Osteoblast (primary cell): ENCODE results near the gene THRA. TPM values are rescaled to one million over a fixed set of nuclear protein-coding genes. Genes with fewer than 3 reads are reported as not detected.

Experiments used
- DNase-seq: peaks from one replicate; pipeline ENCODE4 v3.0.0; 2011; ENCODE audit warnings: low spot score, mixed read lengths; ENCODE audit not compliant: insufficient read length; ENCODE audit errors: missing footprints
- H2AFZ ChIP-seq: 2 replicates; pipeline ENCODE4 v1.6.0; 2011; ENCODE audit warnings: mild to moderate bottlenecking, low read length
- H3K27ac ChIP-seq: 2 replicates; pipeline ENCODE4 v1.5.1; 2011; ENCODE audit warnings: mild to moderate bottlenecking, low read depth, low read length, moderate library complexity
- H3K27me3 ChIP-seq: 2 replicates; pipeline ENCODE4 v1.6.0; 2012; ENCODE audit warnings: mild to moderate bottlenecking, control low read depth, inconsistent platforms, low read length, moderate library complexity; ENCODE audit not compliant: insufficient read depth
- H3K36me3 ChIP-seq: 2 replicates; pipeline ENCODE4 v1.5.1; 2011; ENCODE audit warnings: mild to moderate bottlenecking, low read length, control low read depth, moderate library complexity; ENCODE audit not compliant: insufficient read depth
- H3K4me1 ChIP-seq: 2 replicates; pipeline ENCODE4 v1.5.1; 2011; ENCODE audit warnings: mild to moderate bottlenecking, low read length, control low read depth, moderate library complexity; ENCODE audit not compliant: insufficient read depth
- H3K4me2 ChIP-seq: 2 replicates; pipeline ENCODE4 v1.6.0; 2011; ENCODE audit warnings: mild to moderate bottlenecking, low read length; ENCODE audit not compliant: insufficient read depth
- H3K4me3 ChIP-seq: fragments of 200-600 bp; sonication (generic); 3 replicates; pipeline ENCODE4 v1.5.1; 2012; ENCODE audit warnings: mild to moderate bottlenecking, low read length, inconsistent platforms; ENCODE audit not compliant: insufficient read depth
- H3K79me2 ChIP-seq: 2 replicates; pipeline ENCODE4 v1.6.0; 2012; ENCODE audit warnings: mild to moderate bottlenecking, low read length, control low read depth, inconsistent platforms; ENCODE audit not compliant: insufficient read depth
- H3K9me3 ChIP-seq: 2 replicates; pipeline ENCODE4 v1.5.1; 2011; ENCODE audit warnings: low read depth, low read length, control low read depth
- H4K20me1 ChIP-seq: 2 replicates; pipeline ENCODE4 v1.6.0; 2012; ENCODE audit warnings: mild to moderate bottlenecking, low read length, control low read depth; ENCODE audit not compliant: insufficient read depth
- CTCF ChIP-seq: IDR thresholded peaks from 2 replicates; pipeline ENCODE4 v1.5.1; 2011; ENCODE audit warnings: mild to moderate bottlenecking, low read depth, low read length, moderate library complexity; ENCODE audit errors: extremely low read depth
- total RNA-seq: library from RNA; depleted of rRNA; stranded (reverse); fragments of >200 nt; gene quantifications from 2 replicates; pipeline ENCODE4 v1.2.3, GENCODE V29; 2012

THRA gene
- total RNA-seq, 1 donor = 33.3 TPM

GRCh38 chr17:40123811-40124114 is 61.0 kb downstream of the THRA start:
- Histone ChIP-seq H3K36me3 (peaks cover 29% of the 10 kb centered on the region), H3K4me3 (peak overlapping the region; percentile 100), H3K4me1 (peaks cover 23% of the 10 kb centered on the region), H3K9me3 (no peaks in the 10 kb centered on the region), H3K27me3 (no peaks in the 10 kb centered on the region), H3K27ac (peak overlapping the region; percentile 76), H3K4me2 (peak overlapping the region; percentile 99), H2AFZ (no peak overlapping the region), H3K79me2 (peaks cover 74% of the 10 kb centered on the region), H4K20me1 (peaks cover 39% of the 10 kb centered on the region)
- DNase-seq = peak; percentile 8
- TF ChIP-seq CTCF = no peak

GRCh38 chr17:40124279-40125141 is 61.7 kb downstream of the THRA start:
- Histone ChIP-seq H3K9me3 (no peaks in the 10 kb centered on the region), H3K4me2 (peak overlapping the region; percentile 99), H3K27me3 (no peaks in the 10 kb centered on the region), H3K4me3 (peak overlapping the region; percentile 100), H2AFZ (no peak overlapping the region), H4K20me1 (peaks cover 39% of the 10 kb centered on the region), H3K27ac (peak overlapping the region; percentile 10), H3K36me3 (peaks cover 37% of the 10 kb centered on the region), H3K4me1 (peaks cover 23% of the 10 kb centered on the region), H3K79me2 (peaks cover 78% of the 10 kb centered on the region)
- DNase-seq = peak; percentile 73
- TF ChIP-seq CTCF = no peak

- Histone ChIP-seq H3K27ac (no peak overlapping the region), H3K4me1 (peaks cover 2% of the 10 kb centered on the region), H3K4me2 (no peak overlapping the region), H3K9me3 (no peaks in the 10 kb centered on the region), H4K20me1 (peaks cover 31% of the 10 kb centered on the region), H3K4me3 (no peak overlapping the region), H2AFZ (no peak overlapping the region), H3K27me3 (no peaks in the 10 kb centered on the region), H3K79me2 (peaks cover 84% of the 10 kb centered on the region), H3K36me3 (peaks cover 85% of the 10 kb centered on the region)
- no peak for TF ChIP-seq CTCF
- DNase-seq = no peak
These were observed 66.7 kb downstream of the THRA start for GRCh38 chr17:40129498-40129897.

GRCh38 chr17:40130352-40131042 is 67.7 kb downstream of the THRA start:
- Histone ChIP-seq H3K27me3 (no peaks in the 10 kb centered on the region), H3K36me3 (peaks cover 95% of the 10 kb centered on the region), H3K27ac (peak overlapping the region; percentile 31), H3K4me1 (no peaks in the 10 kb centered on the region), H4K20me1 (peaks cover 22% of the 10 kb centered on the region), H2AFZ (no peak overlapping the region), H3K79me2 (peaks cover 83% of the 10 kb centered on the region), H3K9me3 (no peaks in the 10 kb centered on the region), H3K4me2 (no peak overlapping the region), H3K4me3 (no peak overlapping the region)
- DNase-seq = no peak
- no peak for TF ChIP-seq CTCF
